Adrenal gland (tissue), 5 donors: Measurements from ENCODE around the gene SRA1.

Experiments
- POLR2A ChIP-seq, 2 donors: fragments of 450-650 bp; IDR thresholded peaks; one replicate each; pipeline ENCODE4 v1.6.1; 2017; ENCODE audit warnings: antibody characterized with exemption in 2 of 2, mild to moderate bottlenecking in 2 of 2, moderate library complexity in 1 of 2
- TF ChIP-seq, protein P1 (sequence below), 6 experiments: fragments of 450-650 bp in 4 of 6; fragments of 200-600 bp in 2 of 6; sonication (generic) in 1 of 6; IDR thresholded peaks; 1 replicate in 5 of 6; 2 replicates in 1 of 6; pipeline versions ENCODE4 v1.5.1 to v1.8.0; 2016 to 2021; ENCODE audit warnings: antibody characterized with exemption in 6 of 6, mild to moderate bottlenecking in 2 of 6, moderate library complexity in 1 of 6
- donor health status: DM: no; HTN: no; CAD: no.

DNA sequence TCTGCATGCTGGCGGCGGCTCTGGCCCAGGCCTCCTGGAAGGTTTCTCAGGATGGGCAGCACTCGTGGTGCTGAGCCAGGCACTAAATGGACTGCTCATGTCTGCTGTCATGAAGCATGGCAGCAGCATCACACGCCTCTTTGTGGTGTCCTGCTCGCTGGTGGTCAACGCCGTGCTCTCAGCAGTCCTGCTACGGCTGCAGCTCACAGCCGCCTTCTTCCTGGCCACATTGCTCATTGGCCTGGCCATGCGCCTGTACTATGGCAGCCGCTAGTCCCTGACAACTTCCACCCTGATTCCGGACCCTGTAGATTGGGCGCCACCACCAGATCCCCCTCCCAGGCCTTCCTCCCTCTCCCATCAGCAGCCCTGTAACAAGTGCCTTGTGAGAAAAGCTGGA lies 10.6 kb upstream of the SRA1 start:
- TF ChIP-seq, protein P1, sequence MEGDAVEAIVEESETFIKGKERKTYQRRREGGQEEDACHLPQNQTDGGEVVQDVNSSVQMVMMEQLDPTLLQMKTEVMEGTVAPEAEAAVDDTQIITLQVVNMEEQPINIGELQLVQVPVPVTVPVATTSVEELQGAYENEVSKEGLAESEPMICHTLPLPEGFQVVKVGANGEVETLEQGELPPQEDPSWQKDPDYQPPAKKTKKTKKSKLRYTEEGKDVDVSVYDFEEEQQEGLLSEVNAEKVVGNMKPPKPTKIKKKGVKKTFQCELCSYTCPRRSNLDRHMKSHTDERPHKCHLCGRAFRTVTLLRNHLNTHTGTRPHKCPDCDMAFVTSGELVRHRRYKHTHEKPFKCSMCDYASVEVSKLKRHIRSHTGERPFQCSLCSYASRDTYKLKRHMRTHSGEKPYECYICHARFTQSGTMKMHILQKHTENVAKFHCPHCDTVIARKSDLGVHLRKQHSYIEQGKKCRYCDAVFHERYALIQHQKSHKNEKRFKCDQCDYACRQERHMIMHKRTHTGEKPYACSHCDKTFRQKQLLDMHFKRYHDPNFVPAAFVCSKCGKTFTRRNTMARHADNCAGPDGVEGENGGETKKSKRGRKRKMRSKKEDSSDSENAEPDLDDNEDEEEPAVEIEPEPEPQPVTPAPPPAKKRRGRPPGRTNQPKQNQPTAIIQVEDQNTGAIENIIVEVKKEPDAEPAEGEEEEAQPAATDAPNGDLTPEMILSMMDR (IDR thresholded peaks at IDR 0.05): no peak
- TF ChIP-seq POLR2A (IDR thresholded peaks at IDR 0.05): no peak
